HL-60/S4 treated with phorbol 12-myristate 13-acetate at 8.2 ng/mL for 4 days and 3 days (cell line): ENCODE measurements around the gene EBLN1.
"Not testable (repeated sequence)": the region's sequence is repeated elsewhere in the genome, so short reads cannot be mapped to it uniquely, and the experiment has no call there.

Experiments used
- in situ Hi-C: fragments of 300-500 bp; cut with MboI; formaldehyde crosslinking; loops from 2 replicates; pipeline ENCODE4 v1.15.0; 2022; ENCODE audit warnings: low sequenced_read_pairs

EBLN1 gene

GRCh38 chr10:22228943-22229801 is 11.4 kb upstream of the EBLN1 start:
- in situ Hi-C loops: no loop called here

GRCh38 chr10:22228167-22228938 is 10.5 kb upstream of the EBLN1 start:
- in situ Hi-C loops: no loop called here

GRCh38 chr10:22226599-22226998 is 8.8 kb upstream of the EBLN1 start:
- in situ Hi-C loops: no loop called here

- in situ Hi-C loops: no loop called here
These were observed 4.7 kb upstream of the EBLN1 start for GRCh38 chr10:22222236-22223190.

- in situ Hi-C loops: no loop called here
These were observed 1.5 kb upstream of the EBLN1 start for GRCh38 chr10:22219308-22219707.

- in situ Hi-C loops: no loop called here
These were observed 633 bp upstream of the EBLN1 start for GRCh38 chr10:22218448-22218847.

DNA sequence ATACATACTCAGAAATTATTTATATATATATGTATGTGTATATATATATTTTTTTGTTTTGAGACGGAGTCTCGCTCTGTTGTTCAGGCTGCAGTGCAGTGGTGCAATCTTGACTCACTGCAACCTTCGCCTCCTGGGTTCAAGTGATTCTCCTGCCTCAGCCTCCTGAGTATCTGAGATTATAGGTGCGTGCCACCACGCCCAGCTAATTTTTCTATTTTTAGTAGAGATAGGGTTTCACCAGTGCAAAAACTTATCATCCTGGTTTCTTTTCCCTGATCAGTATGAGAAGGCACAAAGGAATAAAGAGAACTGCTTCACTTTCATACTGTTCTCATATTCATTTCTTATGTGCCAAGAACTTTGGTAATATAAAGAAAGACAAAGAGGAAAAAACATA is 731 bp downstream of the EBLN1 start:
- in situ Hi-C loops: not testable (repeated sequence)

DNA sequence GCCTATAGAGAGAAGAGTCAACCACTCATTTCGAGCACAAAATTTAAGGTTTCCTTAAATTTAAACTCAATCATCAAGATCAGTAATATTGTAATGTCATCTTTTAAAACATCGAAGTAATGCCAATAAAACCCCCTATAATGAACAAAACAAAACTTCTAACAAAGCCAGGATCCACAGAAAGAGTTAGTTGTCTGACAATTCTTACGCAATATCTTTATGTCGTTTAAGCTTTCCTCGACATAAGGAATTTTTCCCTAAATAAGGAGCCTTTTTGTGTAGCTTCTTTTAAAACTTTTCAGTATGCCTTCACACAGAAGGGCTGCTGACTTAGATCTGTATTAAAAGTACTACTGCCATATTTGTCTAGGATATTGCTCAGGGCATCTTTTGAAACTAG is 7.5 kb downstream of the EBLN1 start:
- in situ Hi-C loops: no loop called here

DNA sequence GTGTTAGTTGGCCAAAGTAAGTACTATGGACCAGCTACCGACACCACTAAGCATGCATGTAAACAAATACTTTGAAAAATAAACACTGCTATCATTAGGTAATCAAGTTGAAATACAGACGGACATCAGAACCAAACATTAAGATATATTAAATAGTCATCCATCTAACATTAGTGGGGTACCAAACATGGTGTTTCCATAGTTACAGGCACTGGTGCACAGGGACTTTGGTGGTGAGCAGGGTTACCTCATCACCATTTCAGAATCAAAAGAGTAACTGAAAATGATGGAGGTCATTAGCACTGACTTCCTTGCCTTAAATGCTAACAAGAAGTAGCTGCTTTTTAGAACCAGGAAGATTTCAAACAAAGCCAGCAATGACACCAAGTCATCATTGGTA is 23.9 kb downstream of the EBLN1 start:
- in situ Hi-C loops: no loop called here

DNA sequence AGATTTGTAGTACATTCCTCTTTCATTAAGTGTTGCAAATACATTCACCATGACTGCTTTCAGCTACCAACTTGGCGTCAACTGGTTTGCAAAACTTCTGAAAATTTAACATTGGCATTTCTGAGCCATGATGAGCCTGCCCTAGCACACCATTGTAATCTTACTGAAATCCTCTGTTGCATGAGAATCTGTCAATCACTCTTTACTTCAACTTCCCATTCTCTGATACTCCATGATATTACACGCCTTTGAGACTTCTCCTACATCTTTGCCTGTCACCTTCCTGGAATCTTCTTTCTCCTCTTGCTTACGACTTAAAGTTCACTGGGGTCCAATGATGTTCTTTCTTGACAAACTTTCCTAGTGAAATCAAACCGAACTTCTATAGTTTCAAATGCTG is 32.2 kb downstream of the EBLN1 start:
- in situ Hi-C loops: no loop called here

DNA sequence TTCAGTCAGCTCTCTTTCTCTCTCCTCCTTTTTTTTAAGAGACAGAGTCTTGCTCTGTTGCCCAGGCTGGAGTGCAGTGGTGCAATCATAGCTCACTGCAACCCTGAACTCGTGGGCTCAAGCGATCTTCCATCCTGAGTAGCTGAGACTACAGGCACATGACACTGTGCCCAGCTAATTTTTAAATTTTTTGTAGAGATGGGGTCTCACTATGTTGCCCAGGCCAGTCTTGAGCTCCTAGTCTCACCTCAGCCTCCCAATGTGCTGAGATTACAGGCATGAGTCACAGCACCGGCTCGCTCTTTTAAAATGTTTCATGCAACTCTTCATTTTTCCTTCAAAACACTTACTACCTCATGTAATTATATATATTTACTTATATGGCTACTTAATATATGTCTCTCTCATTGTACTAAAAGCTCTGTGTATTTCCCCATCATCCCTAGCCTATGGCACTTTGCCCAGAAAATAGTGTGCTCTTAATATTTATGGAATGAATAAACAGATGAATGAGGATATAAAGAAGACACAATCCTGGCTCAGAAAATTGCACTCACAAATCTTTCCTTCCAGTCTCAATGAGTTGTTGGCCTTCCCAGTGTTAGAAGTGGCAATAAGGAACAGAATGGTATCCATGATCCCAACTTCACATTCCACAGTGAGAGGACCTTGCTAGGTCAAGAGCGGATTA is 33.9 kb downstream of the EBLN1 start:
- in situ Hi-C loops: no loop called here

- in situ Hi-C loops: no loop called here
These were observed 37.1 kb downstream of the EBLN1 start for GRCh38 chr10:22180724-22181123.

DNA sequence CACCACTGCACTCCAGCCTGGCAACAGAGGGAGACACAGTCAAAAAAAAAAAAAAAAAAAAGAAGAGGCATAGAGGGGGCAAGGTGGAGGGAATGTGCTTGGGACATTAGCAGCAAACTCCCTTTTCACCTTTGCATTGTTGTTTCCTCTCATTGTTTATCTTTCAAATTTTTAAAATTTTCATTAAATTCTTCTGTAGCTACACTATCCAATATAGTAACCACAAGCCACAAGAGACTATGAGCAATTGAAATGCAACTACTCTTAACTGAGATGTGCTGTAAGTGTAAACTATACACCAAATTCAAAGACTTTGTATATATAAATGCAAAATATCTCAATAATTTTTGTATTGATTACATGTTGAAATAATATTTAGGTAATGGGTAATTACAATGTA is 43.4 kb downstream of the EBLN1 start:
- in situ Hi-C loops: no loop called here

GRCh38 chr10:22171131-22171530 is 46.7 kb downstream of the EBLN1 start:
- in situ Hi-C loops: no loop called here

DNA sequence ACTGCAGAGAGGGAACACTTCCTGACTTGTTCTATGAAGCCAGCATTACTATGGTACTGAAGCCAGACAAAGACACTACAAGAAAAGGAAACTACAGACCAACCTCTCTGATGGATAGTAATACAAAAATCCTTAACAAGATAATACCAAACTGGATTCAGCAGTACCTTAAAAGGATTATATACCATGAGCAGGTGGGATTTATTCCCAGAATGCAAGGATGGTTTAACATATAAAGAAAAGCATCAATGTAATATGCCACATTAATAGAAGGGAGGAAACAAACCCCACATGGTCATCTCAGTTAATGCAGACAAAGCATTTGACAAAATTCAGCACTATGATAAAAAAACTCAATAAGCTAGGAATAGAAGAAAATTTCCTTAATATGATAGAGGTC is 47.2 kb downstream of the EBLN1 start:
- in situ Hi-C loops: no loop called here

DNA sequence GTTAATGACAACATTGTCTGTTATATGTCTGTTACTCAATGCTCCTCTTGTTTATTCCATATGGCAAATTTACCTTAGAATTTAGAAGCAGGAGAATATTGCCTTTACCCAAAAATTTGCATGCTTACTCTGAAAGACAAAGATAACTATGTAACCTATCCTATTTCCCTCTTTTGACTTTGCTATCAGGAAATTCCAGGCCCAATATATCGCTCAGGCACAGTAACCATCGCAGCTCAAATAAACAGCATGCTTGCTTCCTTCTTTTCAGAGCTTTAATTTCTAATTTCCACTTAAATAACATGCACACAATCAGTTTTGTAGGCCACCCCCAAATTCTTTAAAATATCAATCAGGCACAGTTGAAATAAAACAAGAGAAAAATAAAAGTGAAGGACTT is 57.8 kb downstream of the EBLN1 start:
- in situ Hi-C loops: no loop called here

DNA sequence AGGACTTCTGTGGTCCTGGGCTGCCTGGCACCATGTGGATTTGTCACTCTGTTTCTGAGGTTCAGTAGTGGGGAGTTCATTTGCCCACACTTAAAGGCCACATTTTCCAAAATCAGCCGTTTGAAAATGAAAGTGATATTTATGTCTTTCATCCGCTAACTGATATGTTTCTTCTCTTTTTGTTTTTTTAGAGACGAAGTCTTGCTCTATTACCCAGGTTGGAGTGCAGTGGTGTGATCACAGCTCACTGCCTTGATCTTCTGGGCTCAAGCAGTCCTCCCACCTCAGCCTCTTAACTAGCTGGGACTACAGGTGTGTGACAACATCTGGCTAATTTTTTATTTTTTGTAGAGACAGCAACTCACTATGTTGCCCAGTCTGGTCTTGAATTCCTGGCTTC is 58.6 kb downstream of the EBLN1 start:
- in situ Hi-C loops: no loop called here
